Spleen (tissue), 11 donors: ENCODE results near the gene HIPK2. TPM values are rescaled to one million over a fixed set of nuclear protein-coding genes. Genes with fewer than 3 reads are reported as not detected.

ENCODE experiments used
- DNase-seq: peaks from one replicate; pipeline ENCODE4 v3.0.0-alpha.2; 2020
- H3K27ac ChIP-seq, 8 donors: fragments of 200-600 bp; sonication (generic) in 7 of 8; 1 replicate in 4 of 8; 2 replicates in 4 of 8; pipeline versions ENCODE4 v1.5.0 to v1.8.0; 2016 to 2021; ENCODE audit warnings: inconsistent platforms in 4 of 8, mild to moderate bottlenecking in 4 of 8, moderate library complexity in 1 of 8
- H3K27me3 ChIP-seq, 7 donors: fragments of 200-600 bp; sonication (generic) in 6 of 7; replicated peaks in 1 of 7; 1 replicate in 4 of 7; 2 replicates in 3 of 7; pipeline versions ENCODE4 v1.5.0 to v1.8.0; 2016 to 2021; ENCODE audit warnings: inconsistent platforms in 3 of 7, mild to moderate bottlenecking in 1 of 7
- H3K36me3 ChIP-seq, 6 donors: fragments of 200-600 bp; sonication (generic) in 5 of 6; 1 replicate in 4 of 6; 2 replicates in 2 of 6; pipeline versions ENCODE4 v1.5.0 to v1.8.0; 2016 to 2021; ENCODE audit warnings: inconsistent platforms in 2 of 6
- H3K4me1 ChIP-seq, 6 donors: fragments of 200-600 bp; sonication (generic) in 5 of 6; 1 replicate in 3 of 6; 2 replicates in 3 of 6; pipeline versions ENCODE4 v1.5.0 to v1.8.0; 2016 to 2021; ENCODE audit warnings: inconsistent platforms in 3 of 6
- H3K4me3 ChIP-seq, 8 donors: fragments of 200-600 bp; sonication (generic) in 7 of 8; 1 replicate in 4 of 8; 2 replicates in 4 of 8; pipeline versions ENCODE4 v1.5.0 to v1.8.0; 2016 to 2021; ENCODE audit warnings: inconsistent platforms in 4 of 8, mild to moderate bottlenecking in 4 of 8, moderate library complexity in 2 of 8
- H3K9me3 ChIP-seq, 8 donors: fragments of 200-600 bp; sonication (generic) in 7 of 8; 1 replicate in 4 of 8; 2 replicates in 4 of 8; pipeline versions ENCODE4 v1.5.0 to v1.8.0; 2016 to 2021; ENCODE audit warnings: inconsistent platforms in 4 of 8
- POLR2A ChIP-seq, 3 donors: fragments of 450-650 bp; IDR thresholded peaks; one replicate each; pipeline ENCODE4 v1.5.1; 2017; ENCODE audit warnings: antibody characterized with exemption in 3 of 3, mild to moderate bottlenecking in 1 of 3
- POLR2AphosphoS5 ChIP-seq, 3 donors: sonication (generic); formaldehyde crosslinking; IDR thresholded peaks; one replicate each; pipeline ENCODE4 v1.5.1; 2017; ENCODE audit warnings: antibody characterized with exemption in 3 of 3
- WGBS, 5 donors: extraction: QIAGEN DNeasy Blood & Tissue Kit in 3 of 5; methylation state at CpG; one replicate each; pipeline versions ENCODE4 v1.1.5 to v1.1.7; 2013 to 2018; 5-methylcytosine and 5-hydroxymethylcytosine counted together
- intact Hi-C: fragments of 100-400 bp; cut with DNase I; formaldehyde crosslinking; loops from one replicate; pipeline ENCODE4 v1.15.0; 2023; ENCODE audit warnings: low total_unique reads
- polyA plus RNA-seq, 3 donors: library from polyadenylated mRNA; stranded (reverse); fragments of 200-250 nt; gene quantifications; one replicate each; pipeline ENCODE4 v1.2.1, GENCODE V29; 2013
- total RNA-seq, 7 donors: library from RNA; depleted of rRNA in 3 of 7; stranded (reverse); fragments of >200 nt in 3 of 7; fragmentation: NEBNext Ultra II Directional in 4 of 7; extraction: Animal tissue kit (Norgen Biotek cat#: 25700) in 4 of 7; gene quantifications; one replicate each; pipeline versions ENCODE4 v1.1.0 to v1.2.1, GENCODE V29; 2016 to 2021
- TF ChIP-seq, protein P1 (sequence below), 11 experiments: fragments of 200-600 bp in 7 of 11; fragments of 450-650 bp in 4 of 11; sonication (generic) in 4 of 11; IDR thresholded peaks in 8 of 11; conservative IDR thresholded peaks in 3 of 11; 1 replicate in 7 of 11; 2 replicates in 4 of 11; pipeline versions ENCODE4 v1.4.0 to v1.8.0; 2016 to 2021; ENCODE audit warnings: antibody characterized with exemption in 11 of 11, inconsistent platforms in 4 of 11, mild to moderate bottlenecking in 1 of 11
- donor health status: healthy with polysubstance abuse.
- donor health status: DM: no; HTN: no; CAD: no; lungs with moderate emphysema.
- donor health status: DM: no; HTN: no; CAD: no.
- donor health status: Bipolar disorder and iron deficiency.
- donor health status: healthy.
- donor health status: DM: no; HTN: no; CAD: no.
- donor health status: DM: yes; HTN: yes; CAD: no.

Gene HIPK2
- total and polyA plus RNA-seq, 10 donors = 1.7 to 97.5 (median 51.8) TPM

DNA sequence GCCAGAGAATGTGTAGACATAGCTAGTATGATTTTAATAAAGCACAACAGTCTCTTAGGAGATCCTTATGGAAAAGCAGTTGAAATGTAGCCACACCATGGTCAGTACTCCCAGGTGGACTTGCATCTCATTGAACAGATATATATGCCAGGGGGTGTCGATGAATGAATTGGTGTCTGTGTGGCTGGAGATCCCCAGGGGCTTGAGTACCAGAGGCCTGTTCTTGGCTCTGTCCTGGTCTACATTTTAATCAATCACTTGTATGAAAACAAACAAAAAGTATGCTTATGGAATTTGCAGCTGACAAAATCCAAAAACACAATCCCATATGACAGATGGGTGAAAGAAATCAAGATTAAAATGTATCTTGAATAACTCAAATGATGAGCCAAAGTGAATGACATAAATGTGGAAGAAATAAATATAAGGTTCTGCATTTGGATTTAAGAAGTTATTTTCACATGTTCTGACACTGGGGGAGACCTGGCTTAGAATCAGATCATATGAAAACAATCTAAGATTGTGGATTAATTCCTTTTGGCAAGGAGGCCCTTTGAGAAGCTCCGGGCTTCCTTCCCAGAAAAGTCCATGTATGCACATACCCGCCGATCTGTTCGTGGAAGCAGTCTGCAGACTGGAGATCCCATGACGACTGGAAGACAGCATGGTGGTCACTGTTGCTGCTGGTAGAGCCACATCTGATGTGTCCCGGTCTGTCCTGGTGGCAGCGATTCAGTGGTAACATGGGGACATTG, 238.7 kb downstream of the HIPK2 start:
- no peaks in the 10 kb centered on the region for H3K36me3 ChIP-seq
- intact Hi-C loops = no loop called here
- no peaks in the 10 kb centered on the region for H3K9me3 ChIP-seq
- no peak overlapping the region for H3K27ac ChIP-seq
- DNase-seq = no peak
- TF ChIP-seq, protein P1, sequence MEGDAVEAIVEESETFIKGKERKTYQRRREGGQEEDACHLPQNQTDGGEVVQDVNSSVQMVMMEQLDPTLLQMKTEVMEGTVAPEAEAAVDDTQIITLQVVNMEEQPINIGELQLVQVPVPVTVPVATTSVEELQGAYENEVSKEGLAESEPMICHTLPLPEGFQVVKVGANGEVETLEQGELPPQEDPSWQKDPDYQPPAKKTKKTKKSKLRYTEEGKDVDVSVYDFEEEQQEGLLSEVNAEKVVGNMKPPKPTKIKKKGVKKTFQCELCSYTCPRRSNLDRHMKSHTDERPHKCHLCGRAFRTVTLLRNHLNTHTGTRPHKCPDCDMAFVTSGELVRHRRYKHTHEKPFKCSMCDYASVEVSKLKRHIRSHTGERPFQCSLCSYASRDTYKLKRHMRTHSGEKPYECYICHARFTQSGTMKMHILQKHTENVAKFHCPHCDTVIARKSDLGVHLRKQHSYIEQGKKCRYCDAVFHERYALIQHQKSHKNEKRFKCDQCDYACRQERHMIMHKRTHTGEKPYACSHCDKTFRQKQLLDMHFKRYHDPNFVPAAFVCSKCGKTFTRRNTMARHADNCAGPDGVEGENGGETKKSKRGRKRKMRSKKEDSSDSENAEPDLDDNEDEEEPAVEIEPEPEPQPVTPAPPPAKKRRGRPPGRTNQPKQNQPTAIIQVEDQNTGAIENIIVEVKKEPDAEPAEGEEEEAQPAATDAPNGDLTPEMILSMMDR (IDR thresholded peaks at IDR 0.05 in 8 of 11, conservative IDR thresholded peaks at IDR 0.05 in 3 of 11) = no peak
- TF ChIP-seq POLR2AphosphoS5 (IDR thresholded peaks at IDR 0.05) (no peak), POLR2A (IDR thresholded peaks at IDR 0.05) (no peak)
- 82 to 96% (median 91%) methylated on average over 8 of the region's 8 CpGs for WGBS, 5 donors
- H3K4me1 ChIP-seq = peaks cover 0 to 5% (median 0%) of the 10 kb centered on the region in 6 donors
- no peak overlapping the region for H3K4me3 ChIP-seq
- H3K27me3 ChIP-seq = no peaks in the 10 kb centered on the region

GRCh38 chr7:139536152-139536551, 241.6 kb downstream of the HIPK2 start:
- Histone ChIP-seq H3K4me1 (no peaks in the 10 kb centered on the region), H3K36me3 (no peaks in the 10 kb centered on the region), H3K4me3 (no peak overlapping the region), H3K27me3 (peaks cover 0 to 3% (median 0%) of the 10 kb centered on the region in 7 donors), H3K9me3 (no peaks in the 10 kb centered on the region), H3K27ac (no peak overlapping the region)
- 90 to 95% (median 95%) methylated on average over 8 of the region's 8 CpGs for WGBS, 5 donors
- no peak for TF ChIP-seq POLR2AphosphoS5 (IDR thresholded peaks at IDR 0.05)
- TF ChIP-seq POLR2A (IDR thresholded peaks at IDR 0.05) = no peak
- TF ChIP-seq, protein P1 (IDR thresholded peaks at IDR 0.05 in 8 of 11, conservative IDR thresholded peaks at IDR 0.05 in 3 of 11) = no peak
- no peak for DNase-seq
- intact Hi-C loops = no loop called here

DNA sequence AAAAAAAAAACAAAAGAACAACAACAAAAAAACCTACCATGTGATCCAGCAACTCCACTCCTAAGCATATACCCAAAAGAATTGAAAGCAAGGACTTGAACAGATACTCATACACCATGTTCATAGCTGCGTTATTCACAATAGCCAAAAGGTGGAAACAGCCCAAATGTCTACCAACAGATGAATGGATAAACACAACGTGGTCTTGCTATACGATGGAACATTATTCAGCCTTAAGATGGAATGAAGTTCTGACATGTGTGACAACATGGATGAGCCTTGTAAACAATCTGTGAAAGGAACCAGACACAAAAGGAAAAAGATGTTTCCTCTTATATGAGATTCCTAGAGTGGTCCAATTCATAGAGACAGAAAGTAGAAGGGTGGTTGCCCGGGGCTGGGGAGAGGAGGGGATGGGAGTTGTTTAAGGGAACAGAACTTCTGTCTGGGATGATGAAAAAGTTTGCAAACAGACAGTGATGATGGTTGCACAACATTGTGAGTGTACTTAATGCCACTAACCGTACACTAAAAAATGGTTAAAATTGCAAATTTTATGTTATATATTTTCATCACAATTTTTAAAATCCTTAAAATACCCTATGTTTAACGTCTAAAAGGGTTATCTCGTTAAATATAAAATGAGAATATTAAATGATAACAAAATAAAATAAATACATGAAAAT, 242.7 kb downstream of the HIPK2 start:
- H3K27me3 ChIP-seq = peaks cover 0 to 3% (median 0%) of the 10 kb centered on the region in 7 donors
- no peaks in the 10 kb centered on the region for H3K36me3 ChIP-seq
- H3K9me3 ChIP-seq = no peaks in the 10 kb centered on the region
- no peak for DNase-seq
- no peak for TF ChIP-seq POLR2AphosphoS5 (IDR thresholded peaks at IDR 0.05)
- TF ChIP-seq, protein P1 (IDR thresholded peaks at IDR 0.05 in 8 of 11, conservative IDR thresholded peaks at IDR 0.05 in 3 of 11) = no peak
- no peak for TF ChIP-seq POLR2A (IDR thresholded peaks at IDR 0.05)
- no peak overlapping the region for H3K4me3 ChIP-seq
- intact Hi-C loops = no loop called here
- no peaks in the 10 kb centered on the region for H3K4me1 ChIP-seq
- WGBS, 5 donors = 61 to 71% (median 69%) methylated on average over 7 of the region's 7 CpGs
- H3K27ac ChIP-seq = no peak overlapping the region

DNA sequence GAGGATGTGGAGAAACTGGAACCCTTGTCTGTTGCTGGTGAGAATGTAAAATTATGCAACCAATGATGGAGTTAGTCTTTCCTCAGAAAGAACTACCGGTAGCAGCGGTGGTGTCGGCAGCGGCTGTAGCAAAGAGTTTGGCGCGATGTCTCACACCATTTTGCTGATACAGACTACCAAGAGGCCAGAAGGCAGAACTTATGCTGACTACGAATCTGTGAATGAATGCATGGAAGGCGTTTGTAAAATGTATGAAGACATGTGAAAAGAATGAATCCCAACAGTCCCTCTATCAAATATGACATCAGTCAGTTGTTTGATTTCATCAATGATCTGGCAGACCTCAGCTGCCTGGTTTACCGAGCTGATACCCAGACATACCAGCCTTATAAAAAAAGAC, 243.7 kb downstream of the HIPK2 start:
- intact Hi-C loops = no loop called here
- 83 to 94% (median 90%) methylated on average over 9 of the region's 9 CpGs for WGBS, 5 donors
- Histone ChIP-seq H3K4me1 (no peaks in the 10 kb centered on the region), H3K4me3 (no peak overlapping the region), H3K36me3 (no peaks in the 10 kb centered on the region), H3K9me3 (no peaks in the 10 kb centered on the region), H3K27me3 (peaks cover 0 to 5% (median 0%) of the 10 kb centered on the region in 7 donors), H3K27ac (no peak overlapping the region)
- DNase-seq = no peak
- TF ChIP-seq POLR2AphosphoS5 (IDR thresholded peaks at IDR 0.05) (no peak), POLR2A (IDR thresholded peaks at IDR 0.05) (no peak)
- TF ChIP-seq, protein P1 (IDR thresholded peaks at IDR 0.05 in 8 of 11, conservative IDR thresholded peaks at IDR 0.05 in 3 of 11) = no peak
